Diencephalon (tissue), 1 donor: ENCODE measurements around the gene LFNG. TPM values are rescaled to one million over a fixed set of nuclear protein-coding genes. Genes with fewer than 3 reads are reported as not detected.

ENCODE experiments used
- small RNA-seq: library from RNA; depleted of rRNA; stranded (forward); fragments of <200 nt; gene quantifications from one replicate; pipeline ENCODE3, GENCODE V24; 2014
- total RNA-seq: library from RNA; depleted of rRNA; stranded (reverse); fragments of >200 nt; gene quantifications from one replicate; pipeline ENCODE4 v1.2.3, GENCODE V29; 2014

LFNG gene, protein sequence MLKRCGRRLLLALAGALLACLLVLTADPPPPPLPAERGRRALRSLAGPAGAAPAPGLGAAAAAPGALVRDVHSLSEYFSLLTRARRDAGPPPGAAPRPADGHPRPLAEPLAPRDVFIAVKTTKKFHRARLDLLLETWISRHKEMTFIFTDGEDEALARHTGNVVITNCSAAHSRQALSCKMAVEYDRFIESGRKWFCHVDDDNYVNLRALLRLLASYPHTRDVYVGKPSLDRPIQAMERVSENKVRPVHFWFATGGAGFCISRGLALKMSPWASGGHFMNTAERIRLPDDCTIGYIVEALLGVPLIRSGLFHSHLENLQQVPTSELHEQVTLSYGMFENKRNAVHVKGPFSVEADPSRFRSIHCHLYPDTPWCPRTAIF
- total RNA-seq, result 32.1 TPM

DNA sequence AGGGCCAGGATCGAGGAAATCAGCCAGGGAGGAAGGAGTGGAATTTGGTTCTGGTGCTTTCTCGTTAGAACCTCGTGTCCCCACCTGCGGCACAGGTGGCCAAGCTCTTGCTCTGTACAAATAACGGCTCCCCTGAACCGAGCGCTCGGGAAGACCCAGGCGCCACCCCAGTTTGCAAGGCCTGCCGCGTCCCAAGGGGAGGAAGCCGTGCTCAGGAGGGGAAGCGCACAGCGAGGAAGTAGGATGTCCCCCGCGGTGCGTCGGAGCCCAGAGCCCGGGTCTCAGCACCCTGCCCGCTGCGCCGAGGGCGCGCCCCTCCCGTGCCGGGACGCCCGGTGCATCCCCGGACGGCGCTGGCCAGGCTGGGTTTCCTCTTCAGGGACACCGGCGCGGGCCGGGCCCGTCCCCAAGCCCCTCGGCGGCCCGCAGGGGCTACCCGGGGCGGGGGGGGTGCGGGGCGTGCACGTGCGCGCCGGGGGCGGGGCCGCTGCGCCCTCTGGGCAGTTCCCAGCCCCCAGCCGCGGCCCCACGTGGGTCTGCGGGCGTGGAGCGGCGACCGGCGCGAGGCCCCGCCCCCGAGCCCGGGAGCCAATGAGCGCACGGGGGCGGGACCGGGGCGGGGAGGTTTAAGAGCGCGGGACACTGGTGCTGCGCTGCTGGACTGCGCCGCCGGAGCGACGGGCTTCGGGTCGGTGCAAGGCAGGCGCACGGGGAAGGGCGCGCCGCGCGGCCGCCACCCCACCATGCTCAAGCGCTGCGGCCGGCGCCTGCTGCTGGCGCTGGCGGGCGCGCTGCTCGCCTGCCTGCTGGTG, at the start of gene LFNG:
Gene LFNG (plus strand): TSS at position 656 of the 812 bp plus-strand sequence. CDS start 88 bp downstream, at position 744.

DNA sequence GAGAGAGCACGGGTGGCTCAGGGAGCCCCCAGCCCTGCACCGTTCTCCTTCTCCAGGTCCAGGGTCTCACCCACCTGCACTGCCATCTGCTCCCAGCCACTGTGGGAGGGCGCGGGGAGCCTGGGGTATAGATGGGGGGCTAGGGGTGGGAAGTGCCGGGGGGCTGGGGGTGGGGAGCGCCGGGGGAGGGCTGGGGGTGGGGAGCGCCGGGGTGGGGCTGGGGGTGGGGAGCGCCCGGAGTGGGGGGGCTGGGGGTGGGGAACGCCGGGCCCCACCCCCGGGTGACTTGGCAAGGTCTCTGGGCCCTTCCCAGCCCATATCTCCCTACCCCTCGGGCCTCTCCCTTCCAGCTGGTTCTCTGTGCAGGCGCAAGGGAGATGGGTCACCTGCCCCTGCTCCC, 43.3 kb upstream of the LFNG start, which contains the start of gene GRIFIN:
Gene GRIFIN (minus strand): TSS at position 101 of the 400 bp plus-strand sequence. CDS start 15 bp downstream, at position 86.

DNA sequence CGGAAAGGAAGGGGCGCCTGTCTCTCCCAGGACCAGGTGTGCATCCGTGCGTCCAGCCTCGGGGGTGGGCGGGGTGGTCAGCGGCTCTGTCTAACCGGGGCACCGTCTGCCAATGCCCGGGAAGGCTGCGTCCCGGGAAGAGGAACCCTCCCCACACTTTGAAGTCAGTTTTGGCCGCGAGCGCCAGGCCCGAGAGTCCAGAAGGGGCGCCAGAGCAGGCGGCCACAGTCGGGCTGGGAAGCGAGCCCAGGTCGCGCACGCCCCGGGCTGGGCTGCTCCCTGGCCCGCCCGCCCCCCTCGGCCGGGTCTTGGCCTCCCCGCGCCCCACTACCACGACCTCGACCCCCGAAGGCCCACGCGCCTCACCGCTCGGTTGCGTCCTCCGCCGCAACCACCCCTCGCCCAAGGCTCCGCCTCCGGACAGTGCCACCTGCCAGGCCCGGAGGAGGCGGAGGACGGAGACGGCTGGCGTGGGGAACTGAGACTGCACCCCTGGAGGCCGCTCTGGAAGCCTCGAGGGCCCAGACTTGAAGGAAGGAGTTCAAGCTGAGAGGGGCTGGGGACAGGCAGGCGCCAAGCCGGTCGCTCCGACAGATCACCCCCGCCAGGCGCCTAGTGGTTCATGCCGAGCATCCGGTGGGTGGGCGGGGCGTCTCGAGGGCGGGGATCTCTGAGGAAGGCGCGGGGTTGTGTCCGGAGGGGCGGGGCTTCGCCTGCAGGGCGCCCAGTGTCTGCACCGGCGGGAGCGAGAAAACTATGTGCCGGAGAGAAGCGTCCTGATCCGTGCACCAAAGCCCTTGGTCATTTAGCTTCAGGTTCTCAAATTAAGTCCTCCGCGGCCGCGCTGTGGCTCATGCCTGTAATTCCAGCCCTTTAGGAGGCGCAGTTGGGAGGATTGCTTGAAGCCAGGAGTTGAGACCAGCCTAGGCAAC, 35.8 kb downstream of the LFNG start, which contains the start of gene BRAT1:
Gene BRAT1 (minus strand): TSS at position 404 of the 932 bp plus-strand sequence. CDS start 1,093 bp downstream, outside the sequence.

DNA sequence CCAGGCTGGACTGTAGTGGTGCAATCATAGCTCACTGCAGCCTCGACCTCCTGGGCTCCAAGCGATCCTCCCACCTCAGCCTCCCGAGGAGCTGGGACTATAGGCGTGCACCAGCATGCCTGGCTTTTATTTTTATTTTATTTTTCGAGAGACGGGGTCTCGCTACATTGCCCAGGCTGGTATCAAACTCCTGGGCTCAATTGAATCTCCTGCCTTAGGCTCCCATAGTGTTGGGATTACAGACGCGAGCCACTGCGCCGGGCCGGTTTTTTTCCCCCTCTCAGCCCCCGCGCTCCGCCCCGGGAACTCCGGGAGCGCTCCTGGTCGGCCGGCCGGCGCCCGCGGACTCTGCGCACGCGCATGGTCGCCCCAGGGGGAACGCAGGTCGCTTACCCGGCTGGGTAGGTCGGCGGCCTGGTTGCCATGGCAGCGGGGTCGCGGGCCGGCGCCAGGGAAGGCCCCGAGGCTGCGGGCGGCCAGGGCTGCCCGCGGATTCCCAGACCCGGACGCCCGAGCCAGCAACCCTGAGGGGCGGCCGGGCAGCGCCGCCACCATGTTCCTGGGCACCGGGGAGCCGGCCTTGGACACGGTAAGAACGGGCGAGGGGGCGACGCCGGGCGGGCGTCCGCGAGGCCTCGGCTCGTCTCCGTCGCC, 39.2 kb downstream of the LFNG start, which contains the start of gene IQCE:
Gene IQCE (plus strand): TSS at position 351 of the 654 bp plus-strand sequence. CDS start 203 bp downstream, at position 554.

Small RNAs within 50 kb of the gene (small RNA-seq; reads per million reads assigned to genes)
- gene MIR4648, result not detected

Other genes with a start within 250 kb of the LFNG start
- 8.3 TPM for gene SNX8, start 205.3 kb upstream of the LFNG start, total RNA-seq
- gene EIF3B, start 164.9 kb upstream of the LFNG start, total RNA-seq, result 73.1 TPM
- gene CHST12, start 116.2 kb upstream of the LFNG start, total RNA-seq, result 3.5 TPM
- not detected for gene GRIFIN, start 43.4 kb upstream of the LFNG start, total RNA-seq
- gene BRAT1, start 35.8 kb downstream of the LFNG start, total RNA-seq, result 19.1 TPM
- gene IQCE, start 39.2 kb downstream of the LFNG start, total RNA-seq, result 21.2 TPM
- 44.8 TPM for gene TTYH3, start 112.2 kb downstream of the LFNG start, total RNA-seq
- 4.4 TPM for gene AMZ1, start 168.4 kb downstream of the LFNG start, total RNA-seq